Measurements from ENCODE around the gene DSPP. TPM values are rescaled to one million over a fixed set of nuclear protein-coding genes. Genes with fewer than 3 reads are reported as not detected.

Gene DSPP
- total RNA-seq, 1 experiment from 2014 or later, result not detected

DNA sequence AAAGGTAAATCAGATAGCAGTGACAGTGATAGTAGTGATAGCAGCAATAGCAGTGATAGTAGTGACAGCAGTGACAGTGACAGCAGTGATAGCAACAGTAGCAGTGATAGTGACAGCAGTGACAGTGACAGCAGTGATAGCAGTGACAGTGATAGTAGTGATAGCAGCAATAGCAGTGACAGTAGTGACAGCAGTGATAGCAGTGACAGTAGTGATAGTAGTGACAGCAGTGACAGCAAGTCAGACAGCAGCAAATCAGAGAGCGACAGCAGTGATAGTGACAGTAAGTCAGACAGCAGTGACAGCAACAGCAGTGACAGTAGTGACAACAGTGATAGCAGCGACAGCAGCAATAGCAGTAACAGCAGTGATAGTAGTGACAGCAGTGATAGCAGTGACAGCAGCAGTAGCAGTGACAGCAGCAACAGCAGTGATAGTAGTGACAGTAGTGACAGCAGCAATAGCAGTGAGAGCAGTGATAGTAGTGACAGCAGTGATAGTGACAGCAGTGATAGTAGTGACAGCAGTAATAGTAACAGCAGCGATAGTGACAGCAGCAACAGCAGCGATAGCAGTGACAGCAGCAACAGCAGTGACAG, 6.1 kb downstream of the DSPP start:
- H3K36me3 Mint-ChIP-seq (ENCODE audit: insufficient read depth, unreplicated experiment), result no peaks in the 10 kb centered on the region
- H3K4me1 Mint-ChIP-seq (ENCODE audit: low read depth, unreplicated experiment), result no peaks in the 10 kb centered on the region
- intact Hi-C loops (cut with micrococcal nuclease; ENCODE audit: unreplicated experiment), result no loop called here
- H3K27ac Mint-ChIP-seq (ENCODE audit: unreplicated experiment), result no peak overlapping the region
- CTCF ChIA-PET, result no interaction called here
- H3K27me3 Mint-ChIP-seq (ENCODE audit: unreplicated experiment), result no peaks in the 10 kb centered on the region
- no peaks in the 10 kb centered on the region for H3K9me3 Mint-ChIP-seq (ENCODE audit: low read depth, unreplicated experiment)
- no peak for DNase-seq
- TF ChIP-seq, protein P1, sequence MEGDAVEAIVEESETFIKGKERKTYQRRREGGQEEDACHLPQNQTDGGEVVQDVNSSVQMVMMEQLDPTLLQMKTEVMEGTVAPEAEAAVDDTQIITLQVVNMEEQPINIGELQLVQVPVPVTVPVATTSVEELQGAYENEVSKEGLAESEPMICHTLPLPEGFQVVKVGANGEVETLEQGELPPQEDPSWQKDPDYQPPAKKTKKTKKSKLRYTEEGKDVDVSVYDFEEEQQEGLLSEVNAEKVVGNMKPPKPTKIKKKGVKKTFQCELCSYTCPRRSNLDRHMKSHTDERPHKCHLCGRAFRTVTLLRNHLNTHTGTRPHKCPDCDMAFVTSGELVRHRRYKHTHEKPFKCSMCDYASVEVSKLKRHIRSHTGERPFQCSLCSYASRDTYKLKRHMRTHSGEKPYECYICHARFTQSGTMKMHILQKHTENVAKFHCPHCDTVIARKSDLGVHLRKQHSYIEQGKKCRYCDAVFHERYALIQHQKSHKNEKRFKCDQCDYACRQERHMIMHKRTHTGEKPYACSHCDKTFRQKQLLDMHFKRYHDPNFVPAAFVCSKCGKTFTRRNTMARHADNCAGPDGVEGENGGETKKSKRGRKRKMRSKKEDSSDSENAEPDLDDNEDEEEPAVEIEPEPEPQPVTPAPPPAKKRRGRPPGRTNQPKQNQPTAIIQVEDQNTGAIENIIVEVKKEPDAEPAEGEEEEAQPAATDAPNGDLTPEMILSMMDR (IDR thresholded peaks at IDR 0.05; ENCODE audit: unreplicated experiment), result no peak
- H3K4me3 Mint-ChIP-seq (ENCODE audit: low read depth, unreplicated experiment), result no peak overlapping the region
- BruUV-seq (replicated peaks), result no TSS peak

DNA sequence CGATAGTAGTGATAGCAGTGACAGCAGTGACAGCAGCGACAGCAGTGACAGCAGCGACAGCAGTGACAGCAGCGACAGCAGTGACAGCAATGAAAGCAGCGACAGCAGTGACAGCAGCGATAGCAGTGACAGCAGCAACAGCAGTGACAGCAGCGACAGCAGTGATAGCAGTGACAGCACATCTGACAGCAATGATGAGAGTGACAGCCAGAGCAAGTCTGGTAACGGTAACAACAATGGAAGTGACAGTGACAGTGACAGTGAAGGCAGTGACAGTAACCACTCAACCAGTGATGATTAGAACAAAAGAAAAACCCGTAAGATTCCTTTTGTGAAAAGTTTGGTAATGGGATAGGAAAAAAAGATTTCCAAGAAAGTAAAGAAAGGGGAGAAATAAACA, 7.9 kb downstream of the DSPP start:
- CTCF ChIA-PET, result no interaction called here
- TF ChIP-seq, protein P1 (IDR thresholded peaks at IDR 0.05; ENCODE audit: unreplicated experiment), result no peak
- Mint-ChIP-seq H3K9me3 (ENCODE audit: low read depth, unreplicated experiment) (no peaks in the 10 kb centered on the region), H3K36me3 (ENCODE audit: insufficient read depth, unreplicated experiment) (no peaks in the 10 kb centered on the region), H3K27ac (ENCODE audit: unreplicated experiment) (no peak overlapping the region), H3K27me3 (ENCODE audit: unreplicated experiment) (peaks cover 11% of the 10 kb centered on the region), H3K4me1 (ENCODE audit: low read depth, unreplicated experiment) (no peaks in the 10 kb centered on the region), H3K4me3 (ENCODE audit: low read depth, unreplicated experiment) (no peak overlapping the region)
- BruUV-seq (replicated peaks), result no TSS peak
- intact Hi-C loops (cut with micrococcal nuclease; ENCODE audit: unreplicated experiment), result no loop called here
- no peak for DNase-seq

DNA sequence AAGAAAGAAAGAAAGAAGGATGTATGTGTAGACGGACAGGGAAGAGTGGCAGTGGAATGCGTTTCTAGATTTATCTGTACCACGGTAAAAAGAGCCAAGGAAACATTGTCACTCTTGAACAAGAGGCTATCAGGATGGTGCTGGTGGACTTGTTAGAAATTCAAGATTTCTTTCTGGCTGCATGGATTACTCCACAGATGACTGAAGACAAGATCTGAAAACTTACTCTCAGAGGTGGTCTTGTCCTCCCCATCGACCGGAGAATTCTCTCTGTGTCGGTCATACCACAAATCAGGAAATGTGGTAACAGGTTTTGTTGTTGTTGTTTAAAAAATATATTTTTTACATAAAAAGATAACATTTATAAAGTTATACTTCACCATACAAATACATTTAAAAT, 11.8 kb downstream of the DSPP start:
- BruUV-seq (replicated peaks), result no TSS peak
- Mint-ChIP-seq H3K4me1 (ENCODE audit: low read depth, unreplicated experiment) (no peaks in the 10 kb centered on the region), H3K27me3 (ENCODE audit: unreplicated experiment) (peaks cover 29% of the 10 kb centered on the region), H3K9me3 (ENCODE audit: low read depth, unreplicated experiment) (no peaks in the 10 kb centered on the region), H3K4me3 (ENCODE audit: low read depth, unreplicated experiment) (no peak overlapping the region), H3K27ac (ENCODE audit: unreplicated experiment) (no peak overlapping the region), H3K36me3 (ENCODE audit: insufficient read depth, unreplicated experiment) (no peaks in the 10 kb centered on the region)
- CTCF ChIA-PET, result no interaction called here
- DNase-seq, result no peak
- TF ChIP-seq, protein P1 (IDR thresholded peaks at IDR 0.05; ENCODE audit: unreplicated experiment), result no peak
- intact Hi-C loops (cut with micrococcal nuclease; ENCODE audit: unreplicated experiment), result no loop called here

DNA sequence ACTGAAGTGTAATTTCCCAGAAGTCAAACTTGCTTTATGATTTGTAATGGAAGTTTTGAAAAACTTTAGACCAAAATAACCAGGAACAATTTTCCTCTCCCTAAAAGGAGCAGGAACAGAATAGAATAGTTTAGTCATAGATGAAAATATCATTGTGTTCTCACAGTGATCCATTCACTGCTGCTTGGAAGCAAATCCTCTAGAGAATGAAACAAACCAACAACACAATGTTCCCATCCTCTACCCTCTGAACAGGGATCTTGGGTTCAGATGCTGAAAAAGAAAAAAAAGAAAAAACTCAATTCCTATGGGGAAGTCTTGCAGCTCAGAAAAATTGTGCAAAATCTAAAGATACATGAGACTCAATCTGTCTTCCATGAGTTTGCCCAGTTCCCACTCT, 12.2 kb downstream of the DSPP start:
- no peak for DNase-seq
- Mint-ChIP-seq H3K9me3 (ENCODE audit: low read depth, unreplicated experiment) (no peaks in the 10 kb centered on the region), H3K4me1 (ENCODE audit: low read depth, unreplicated experiment) (no peaks in the 10 kb centered on the region), H3K27me3 (ENCODE audit: unreplicated experiment) (peaks cover 29% of the 10 kb centered on the region), H3K27ac (ENCODE audit: unreplicated experiment) (no peak overlapping the region), H3K4me3 (ENCODE audit: low read depth, unreplicated experiment) (no peak overlapping the region), H3K36me3 (ENCODE audit: insufficient read depth, unreplicated experiment) (no peaks in the 10 kb centered on the region)
- CTCF ChIA-PET, result no interaction called here
- TF ChIP-seq, protein P1 (IDR thresholded peaks at IDR 0.05; ENCODE audit: unreplicated experiment), result no peak
- intact Hi-C loops (cut with micrococcal nuclease; ENCODE audit: unreplicated experiment), result no loop called here
- no TSS peak for BruUV-seq (replicated peaks)
